Endothelial cell of umbilical vein (primary cell): ENCODE measurements around the gene VIPR2.

Experiments used
- EZH2 ChIP-seq: IDR thresholded peaks from 2 replicates; pipeline ENCODE4 v1.6.1; 2012; ENCODE audit warnings: borderline replicate concordance, low read depth, mild to moderate bottlenecking, moderate library complexity, low read length, inconsistent platforms; ENCODE audit not compliant: severe bottlenecking
- JUN ChIP-seq: IDR thresholded peaks from 2 replicates; pipeline ENCODE4 v1.6.1; 2011; ENCODE audit warnings: borderline replicate concordance, low read depth; ENCODE audit not compliant: insufficient read length, insufficient read depth
- POLR2A ChIP-seq: IDR thresholded peaks from 2 replicates; pipeline ENCODE4 v1.6.1; 2012; ENCODE audit warnings: low read depth, mild to moderate bottlenecking, control low read depth, low read length
- POLR2AphosphoS5 ChIP-seq: IDR thresholded peaks from 2 replicates; pipeline ENCODE4 v1.6.1; 2012; ENCODE audit warnings: low read depth, mild to moderate bottlenecking, control low read depth, low read length, moderate library complexity; ENCODE audit not compliant: insufficient read depth
- TF ChIP-seq, protein P1 (sequence below), 2 donors: IDR thresholded peaks; 1 replicate in 1 of 2; 2 replicates in 1 of 2; pipeline ENCODE4 v1.5.1; 2011; ENCODE audit warnings: low read length in 2 of 2, mild to moderate bottlenecking in 2 of 2, moderate library complexity in 2 of 2, control low read depth in 1 of 2, inconsistent platforms in 1 of 2, low read depth in 1 of 2; ENCODE audit not compliant: insufficient read depth in 1 of 2; ENCODE audit errors: extremely low read depth in 1 of 2

DNA sequence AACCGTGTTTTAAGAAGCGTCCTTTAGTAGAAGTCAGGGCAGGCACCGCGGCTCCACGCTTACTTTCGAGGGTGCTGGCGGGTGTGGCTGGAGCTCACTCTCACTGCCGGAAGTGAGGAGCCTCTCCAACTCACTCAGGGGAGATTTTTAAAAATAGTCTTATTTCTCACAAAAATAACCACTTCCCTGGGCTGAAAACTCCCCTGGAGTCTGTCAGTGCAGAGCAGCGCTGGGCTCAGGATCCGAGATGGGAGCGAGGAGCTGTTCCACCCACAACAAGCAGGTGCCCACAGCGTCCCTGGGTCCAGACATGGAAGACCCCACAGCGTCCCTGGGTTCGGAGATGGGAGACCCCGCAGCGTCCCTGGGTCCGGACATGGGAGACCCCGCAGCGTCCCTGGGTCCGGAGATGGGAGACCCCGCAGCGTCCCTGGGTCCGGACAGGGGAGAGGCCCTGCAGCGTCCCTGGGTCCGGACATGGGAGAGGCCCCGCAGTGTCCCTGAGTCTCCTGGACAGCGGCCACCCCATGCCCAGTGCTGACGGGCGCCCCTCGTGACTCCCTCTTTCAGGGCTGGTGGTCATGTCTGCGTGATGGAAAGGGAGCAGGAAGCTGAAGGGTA lies 51.2 kb downstream of the VIPR2 start:
- TF ChIP-seq, protein P1, sequence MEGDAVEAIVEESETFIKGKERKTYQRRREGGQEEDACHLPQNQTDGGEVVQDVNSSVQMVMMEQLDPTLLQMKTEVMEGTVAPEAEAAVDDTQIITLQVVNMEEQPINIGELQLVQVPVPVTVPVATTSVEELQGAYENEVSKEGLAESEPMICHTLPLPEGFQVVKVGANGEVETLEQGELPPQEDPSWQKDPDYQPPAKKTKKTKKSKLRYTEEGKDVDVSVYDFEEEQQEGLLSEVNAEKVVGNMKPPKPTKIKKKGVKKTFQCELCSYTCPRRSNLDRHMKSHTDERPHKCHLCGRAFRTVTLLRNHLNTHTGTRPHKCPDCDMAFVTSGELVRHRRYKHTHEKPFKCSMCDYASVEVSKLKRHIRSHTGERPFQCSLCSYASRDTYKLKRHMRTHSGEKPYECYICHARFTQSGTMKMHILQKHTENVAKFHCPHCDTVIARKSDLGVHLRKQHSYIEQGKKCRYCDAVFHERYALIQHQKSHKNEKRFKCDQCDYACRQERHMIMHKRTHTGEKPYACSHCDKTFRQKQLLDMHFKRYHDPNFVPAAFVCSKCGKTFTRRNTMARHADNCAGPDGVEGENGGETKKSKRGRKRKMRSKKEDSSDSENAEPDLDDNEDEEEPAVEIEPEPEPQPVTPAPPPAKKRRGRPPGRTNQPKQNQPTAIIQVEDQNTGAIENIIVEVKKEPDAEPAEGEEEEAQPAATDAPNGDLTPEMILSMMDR (IDR thresholded peaks at IDR 0.05; ENCODE audit: extremely low read depth in 1 of 2, insufficient read depth in 1 of 2, low read depth in 1 of 2, low read length in 2 of 2): no peak
- TF ChIP-seq EZH2 (no peak), POLR2AphosphoS5 (no peak), JUN (no peak), POLR2A (no peak)
